CD14-positive monocyte (primary cell): Measurements from ENCODE around the gene EPHA6. TPM values are rescaled to one million over a fixed set of nuclear protein-coding genes. Genes with fewer than 3 reads are reported as not detected.

Experiments used
- DNase-seq, 3 donors: peaks; one replicate each; pipeline ENCODE4 v3.0.0-alpha.2; 2011 to 2022
- H2AFZ ChIP-seq: 2 replicates; pipeline ENCODE4 v1.6.0; 2012; ENCODE audit warnings: mild to moderate bottlenecking, low read depth, low read length, inconsistent platforms; ENCODE audit not compliant: insufficient read depth, poor library complexity, severe bottlenecking
- H3K27ac ChIP-seq, 2 donors: 1 replicate in 1 of 2; 2 replicates in 1 of 2; pipeline ENCODE4 v1.5.1; 2012 to 2013; ENCODE audit warnings: low read length in 2 of 2, control low read depth in 1 of 2, inconsistent platforms in 1 of 2, low read depth in 1 of 2, mild to moderate bottlenecking in 1 of 2
- H3K27me3 ChIP-seq, 2 donors: one replicate each; pipeline versions ENCODE4 v1.6.0 to v1.6.1; 2011 to 2013; ENCODE audit warnings: low read length in 2 of 2; ENCODE audit not compliant: control insufficient read depth in 2 of 2, insufficient read depth in 2 of 2
- H3K36me3 ChIP-seq, 2 donors: replicated peaks in 1 of 2; 1 replicate in 1 of 2; 2 replicates in 1 of 2; pipeline versions ENCODE4 v1.5.1 to v1.6.1; 2012 to 2013; ENCODE audit warnings: low read length in 2 of 2, control low read depth in 1 of 2, inconsistent platforms in 1 of 2, mild to moderate bottlenecking in 1 of 2; ENCODE audit not compliant: insufficient read depth in 2 of 2, control insufficient read depth in 1 of 2
- H3K4me1 ChIP-seq, 2 donors: 1 replicate in 1 of 2; 2 replicates in 1 of 2; pipeline versions ENCODE4 v1.5.1 to v1.6.1; 2012 to 2013; ENCODE audit warnings: low read length in 2 of 2, control low read depth in 1 of 2, inconsistent platforms in 1 of 2, mild to moderate bottlenecking in 1 of 2, moderate library complexity in 1 of 2; ENCODE audit not compliant: insufficient read depth in 2 of 2, control insufficient read depth in 1 of 2
- H3K4me2 ChIP-seq: replicated peaks from 2 replicates; pipeline ENCODE3; 2012; ENCODE audit warnings: low read length, moderate library complexity, mild to moderate bottlenecking; ENCODE audit not compliant: poor library complexity, severe bottlenecking; ENCODE audit errors: extremely low read depth
- H3K4me3 ChIP-seq, 3 experiments: fragments of 200-600 bp in 1 of 3; sonication (generic) in 1 of 3; replicated peaks in 1 of 3; 1 replicate in 2 of 3; 2 replicates in 1 of 3; pipeline ENCODE4 v1.5.1; 2011 to 2013; ENCODE audit warnings: low read length in 3 of 3, mild to moderate bottlenecking in 3 of 3, control low read depth in 2 of 3, low read depth in 2 of 3, inconsistent platforms in 1 of 3, moderate library complexity in 1 of 3
- H3K79me2 ChIP-seq: 2 replicates; pipeline ENCODE4 v1.6.0; 2012; ENCODE audit warnings: mild to moderate bottlenecking, control low read depth, inconsistent platforms, low read length, moderate library complexity; ENCODE audit not compliant: insufficient read depth
- H3K9ac ChIP-seq: 2 replicates; pipeline ENCODE4 v1.6.0; 2017; ENCODE audit warnings: low read length, mild to moderate bottlenecking; ENCODE audit not compliant: insufficient read depth, poor library complexity, severe bottlenecking
- H3K9me3 ChIP-seq, 2 donors: replicated peaks in 1 of 2; 1 replicate in 1 of 2; 2 replicates in 1 of 2; pipeline versions ENCODE4 v1.5.1 to v1.6.1; 2012 to 2013; ENCODE audit warnings: low read length in 2 of 2, control low read depth in 1 of 2; ENCODE audit not compliant: control insufficient read depth in 1 of 2, insufficient read depth in 1 of 2
- H4K20me1 ChIP-seq: 2 replicates; pipeline ENCODE4 v1.6.0; 2012; ENCODE audit warnings: mild to moderate bottlenecking, low read length, control low read depth, moderate library complexity; ENCODE audit not compliant: insufficient read depth
- H3K27ac Mint-ChIP-seq, 7 donors: one replicate each; pipeline ENCODE4 v1.8.0; 2020; ENCODE audit warnings: mild to moderate bottlenecking in 7 of 7, mixed read lengths in 7 of 7, moderate library complexity in 6 of 7, inconsistent platforms in 2 of 7
- H3K27me3 Mint-ChIP-seq, 3 donors: one replicate each; pipeline ENCODE4 v1.8.0; 2021 to 2022; ENCODE audit warnings: low read depth in 3 of 3, mild to moderate bottlenecking in 3 of 3, mixed read lengths in 3 of 3, moderate library complexity in 3 of 3, inconsistent platforms in 1 of 3
- H3K36me3 Mint-ChIP-seq, 2 donors: one replicate each; pipeline ENCODE4 v1.8.0; 2020; ENCODE audit warnings: mixed read lengths in 2 of 2, inconsistent platforms in 1 of 2, mild to moderate bottlenecking in 1 of 2
- H3K4me1 Mint-ChIP-seq: one replicate; pipeline ENCODE4 v1.8.0; 2020; ENCODE audit warnings: mild to moderate bottlenecking, mixed read lengths
- H3K4me3 Mint-ChIP-seq, 2 donors: one replicate each; pipeline ENCODE4 v1.8.0; 2020; ENCODE audit warnings: mild to moderate bottlenecking in 2 of 2, mixed read lengths in 2 of 2, moderate library complexity in 1 of 2
- H3K9me3 Mint-ChIP-seq, 7 donors: one replicate each; pipeline ENCODE4 v1.8.0; 2020 to 2022; ENCODE audit warnings: mixed read lengths in 7 of 7, mild to moderate bottlenecking in 6 of 7, moderate library complexity in 6 of 7, inconsistent platforms in 2 of 7
- WGBS: methylation state at CpG from one replicate; pipeline ENCODE4 v1.1.5; 2013; ENCODE audit warnings: missing lambda C conversion rate; ENCODE audit not compliant: insufficient coverage; 5-methylcytosine and 5-hydroxymethylcytosine counted together
- intact Hi-C, 2 donors: fragments of 100-400 bp; cut with micrococcal nuclease; formaldehyde crosslinking; loops; one replicate each; pipeline versions ENCODE4 v1.15.0 to v1.15.1; 2023
- polyA plus RNA-seq, 3 donors: library from polyadenylated mRNA; depleted of rRNA in 1 of 3; unstranded in 2 of 3; stranded (reverse) in 1 of 3; fragments of 300-500 nt in 2 of 3; fragments of >200 nt in 1 of 3; fragmentation: Illumina TruSeq in 2 of 3; gene quantifications; 1 replicate in 2 of 3; 2 replicates in 1 of 3; pipeline ENCODE4 v1.2.3, GENCODE V29; 2012 to 2021
- TF ChIP-seq, protein P1 (sequence below): fragments of 200-600 bp; IDR thresholded peaks from one replicate; pipeline ENCODE4 v1.8.0; 2022; ENCODE audit warnings: antibody characterized with exemption, mild to moderate bottlenecking

EPHA6 gene
- polyA plus RNA-seq, 3 donors: not detected

DNA sequence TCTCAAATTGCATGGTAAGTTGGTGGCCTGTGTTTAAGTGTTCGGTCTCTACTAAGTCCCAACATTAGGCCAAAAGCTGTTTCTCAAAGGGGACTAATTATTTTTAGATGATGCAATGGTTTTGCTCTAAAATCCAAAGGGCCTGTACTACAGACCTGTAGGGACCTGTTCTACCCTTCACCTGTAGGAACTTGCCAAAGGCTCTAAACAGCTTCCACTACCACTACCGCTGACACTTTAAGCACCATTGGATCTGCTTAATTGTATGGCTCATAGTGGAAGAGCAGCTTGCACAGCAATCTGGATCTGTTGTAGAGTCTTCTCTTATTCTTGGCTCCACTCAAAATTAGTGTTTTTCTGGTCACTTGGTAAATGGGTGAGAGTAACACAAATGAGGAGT, 346.8 kb downstream of the EPHA6 start:
- Histone ChIP-seq H3K9ac (no peak overlapping the region), H3K27me3 (no peaks in the 10 kb centered on the region), H4K20me1 (no peaks in the 10 kb centered on the region), H3K9me3 (peaks cover 4 to 8% of the 10 kb centered on the region in 2 donors), H3K4me1 (no peaks in the 10 kb centered on the region), H3K36me3 (no peaks in the 10 kb centered on the region), H2AFZ (no peak overlapping the region), H3K4me3 (no peak overlapping the region), H3K4me2 (no peak overlapping the region), H3K79me2 (no peaks in the 10 kb centered on the region), H3K27ac (no peak overlapping the region)
- no CpG with 5 or more reads among the region's 2 CpGs for WGBS
- Mint-ChIP-seq H3K27me3 (no peaks in the 10 kb centered on the region), H3K27ac (no peak overlapping the region), H3K36me3 (no peaks in the 10 kb centered on the region), H3K9me3 (peaks cover 0 to 10% (median 6%) of the 10 kb centered on the region in 7 donors), H3K4me3 (no peak overlapping the region), H3K4me1 (no peaks in the 10 kb centered on the region)
- TF ChIP-seq, protein P1, sequence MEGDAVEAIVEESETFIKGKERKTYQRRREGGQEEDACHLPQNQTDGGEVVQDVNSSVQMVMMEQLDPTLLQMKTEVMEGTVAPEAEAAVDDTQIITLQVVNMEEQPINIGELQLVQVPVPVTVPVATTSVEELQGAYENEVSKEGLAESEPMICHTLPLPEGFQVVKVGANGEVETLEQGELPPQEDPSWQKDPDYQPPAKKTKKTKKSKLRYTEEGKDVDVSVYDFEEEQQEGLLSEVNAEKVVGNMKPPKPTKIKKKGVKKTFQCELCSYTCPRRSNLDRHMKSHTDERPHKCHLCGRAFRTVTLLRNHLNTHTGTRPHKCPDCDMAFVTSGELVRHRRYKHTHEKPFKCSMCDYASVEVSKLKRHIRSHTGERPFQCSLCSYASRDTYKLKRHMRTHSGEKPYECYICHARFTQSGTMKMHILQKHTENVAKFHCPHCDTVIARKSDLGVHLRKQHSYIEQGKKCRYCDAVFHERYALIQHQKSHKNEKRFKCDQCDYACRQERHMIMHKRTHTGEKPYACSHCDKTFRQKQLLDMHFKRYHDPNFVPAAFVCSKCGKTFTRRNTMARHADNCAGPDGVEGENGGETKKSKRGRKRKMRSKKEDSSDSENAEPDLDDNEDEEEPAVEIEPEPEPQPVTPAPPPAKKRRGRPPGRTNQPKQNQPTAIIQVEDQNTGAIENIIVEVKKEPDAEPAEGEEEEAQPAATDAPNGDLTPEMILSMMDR: no peak
- intact Hi-C loops: no loop called here
- DNase-seq: no peak

- H3K4me2 ChIP-seq: no peak overlapping the region
- H3K9me3 ChIP-seq: peaks cover 18 to 21% of the 10 kb centered on the region in 2 donors
- no peaks in the 10 kb centered on the region for H3K36me3 Mint-ChIP-seq
- DNase-seq: no peak
- no peaks in the 10 kb centered on the region for H3K79me2 ChIP-seq
- H3K4me1 ChIP-seq: no peaks in the 10 kb centered on the region
- no peak overlapping the region for H3K9ac ChIP-seq
- intact Hi-C loops: no loop called here
- no peaks in the 10 kb centered on the region for H3K36me3 ChIP-seq
- no peak overlapping the region for H3K27ac Mint-ChIP-seq
- no peak overlapping the region for H3K4me3 Mint-ChIP-seq
- H2AFZ ChIP-seq: no peak overlapping the region
- TF ChIP-seq, protein P1: no peak
- peaks cover 0 to 2% (median 0%) of the 10 kb centered on the region in 3 donors for H3K27me3 Mint-ChIP-seq
- H3K9me3 Mint-ChIP-seq: peaks cover 3 to 18% (median 10%) of the 10 kb centered on the region in 7 donors
- no peaks in the 10 kb centered on the region for H3K27me3 ChIP-seq
- H3K27ac ChIP-seq: no peak overlapping the region
- no peak overlapping the region for H3K4me3 ChIP-seq
- no peaks in the 10 kb centered on the region for H4K20me1 ChIP-seq
- H3K4me1 Mint-ChIP-seq: no peaks in the 10 kb centered on the region
These were observed 362.8 kb downstream of the EPHA6 start for GRCh38 chr3:97177242-97177641.
